ENCODE results near the gene CEACAM7. TPM values are rescaled to one million over a fixed set of nuclear protein-coding genes. Genes with fewer than 3 reads are reported as not detected.

CEACAM7 gene
- total and polyA plus RNA-seq, 2 of the 13 experiments (the other 11 are each of a cell fraction or from before 2014, with no cell fraction given) = not detected

DNA sequence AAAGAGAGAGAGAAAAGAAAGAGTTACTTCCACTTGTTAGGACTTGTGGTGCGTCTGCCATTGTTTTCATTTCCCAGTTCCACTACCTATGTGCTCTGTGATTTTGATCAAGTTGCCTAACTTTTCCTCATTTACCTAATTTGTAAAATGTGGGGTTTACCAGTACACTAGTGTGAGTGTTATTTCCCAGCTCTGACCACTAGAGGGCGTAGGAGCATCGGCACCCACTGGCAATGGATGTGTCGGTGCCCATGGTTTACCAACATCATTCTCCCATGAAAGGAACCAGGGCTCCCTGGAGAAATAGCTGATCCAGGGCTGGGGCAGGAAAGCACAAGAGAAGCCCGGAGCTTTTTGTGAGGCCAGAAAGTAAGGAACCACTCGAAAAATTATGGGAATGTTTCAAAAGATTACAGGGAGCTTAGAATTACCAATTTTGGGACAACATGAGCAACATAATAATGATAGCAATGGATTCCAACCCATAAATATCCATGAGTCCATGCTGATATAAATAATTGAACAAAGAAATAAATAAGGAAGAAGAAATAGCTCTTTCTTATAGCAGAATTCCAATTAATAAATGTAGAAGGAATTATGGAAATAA is 46.1 kb downstream of the CEACAM7 start (continued):
- TF ChIP-seq, protein P1, sequence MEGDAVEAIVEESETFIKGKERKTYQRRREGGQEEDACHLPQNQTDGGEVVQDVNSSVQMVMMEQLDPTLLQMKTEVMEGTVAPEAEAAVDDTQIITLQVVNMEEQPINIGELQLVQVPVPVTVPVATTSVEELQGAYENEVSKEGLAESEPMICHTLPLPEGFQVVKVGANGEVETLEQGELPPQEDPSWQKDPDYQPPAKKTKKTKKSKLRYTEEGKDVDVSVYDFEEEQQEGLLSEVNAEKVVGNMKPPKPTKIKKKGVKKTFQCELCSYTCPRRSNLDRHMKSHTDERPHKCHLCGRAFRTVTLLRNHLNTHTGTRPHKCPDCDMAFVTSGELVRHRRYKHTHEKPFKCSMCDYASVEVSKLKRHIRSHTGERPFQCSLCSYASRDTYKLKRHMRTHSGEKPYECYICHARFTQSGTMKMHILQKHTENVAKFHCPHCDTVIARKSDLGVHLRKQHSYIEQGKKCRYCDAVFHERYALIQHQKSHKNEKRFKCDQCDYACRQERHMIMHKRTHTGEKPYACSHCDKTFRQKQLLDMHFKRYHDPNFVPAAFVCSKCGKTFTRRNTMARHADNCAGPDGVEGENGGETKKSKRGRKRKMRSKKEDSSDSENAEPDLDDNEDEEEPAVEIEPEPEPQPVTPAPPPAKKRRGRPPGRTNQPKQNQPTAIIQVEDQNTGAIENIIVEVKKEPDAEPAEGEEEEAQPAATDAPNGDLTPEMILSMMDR (CRISPR knock-in tag; IDR thresholded peaks at IDR 0.05) = peak; percentile 86
- TF ChIP-seq STAG1 (CRISPR knock-in tag; IDR thresholded peaks at IDR 0.05) (peak; percentile 69), ZNF768 (CRISPR knock-in tag; IDR thresholded peaks at IDR 0.05) (no peak), SMC3 (IDR thresholded peaks at IDR 0.05; ENCODE audit: low read length) (peak; percentile 44; the same call in 1 of the 2 replicates), XRCC5 (optimal IDR thresholded peaks at IDR 0.05; ENCODE audit: low read length) (peak; percentile 25)

DNA sequence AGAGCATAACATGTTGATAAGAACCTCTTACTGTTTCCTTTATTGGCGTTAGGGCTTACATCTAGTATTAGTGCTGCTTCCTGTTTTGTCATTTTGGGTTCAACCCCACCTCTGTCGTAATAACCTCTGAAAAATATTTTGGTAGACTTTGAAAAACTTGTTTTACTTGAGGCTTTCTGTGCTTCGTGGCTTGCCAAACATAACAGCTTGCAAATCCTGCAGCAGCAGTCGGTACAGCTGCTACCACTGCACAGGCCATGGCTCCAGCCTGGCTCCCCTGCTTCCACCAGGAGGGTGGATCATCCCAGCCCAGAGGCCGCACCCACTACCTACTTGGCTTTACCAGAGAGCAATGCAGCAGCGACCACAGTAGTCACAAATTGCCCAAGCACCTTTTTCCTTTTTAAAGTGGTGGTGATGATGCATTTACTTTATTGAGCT is 49.4 kb downstream of the CEACAM7 start:
- ATAC-seq (no peak), DNase-seq (ENCODE audit: low spot score) (no peak), FAIRE-seq (no peak)
- Histone ChIP-seq H3K9ac (ENCODE audit: insufficient read depth, low read depth, low read length) (no peak overlapping the region), H3K9me3 (ENCODE audit: low read length) (no peaks in the 10 kb centered on the region), H3K4me1 (ENCODE audit: insufficient read depth, low read length) (no peaks in the 10 kb centered on the region), H2AFZ (ENCODE audit: low read length) (no peak overlapping the region), H3K27me3 (ENCODE audit: control insufficient read depth in 1 of 2, insufficient read depth in 2 of 2, low read length in 2 of 2) (no peaks in the 10 kb centered on the region), H3K4me2 (ENCODE audit: low read depth, low read length) (no peak overlapping the region), H3K36me3 (replicated peaks in 1 of 2; ENCODE audit: control insufficient read depth in 1 of 2, insufficient read depth in 2 of 2, low read length in 2 of 2) (no peaks in the 10 kb centered on the region), H4K20me1 (ENCODE audit: insufficient read depth, low read length) (no peaks in the 10 kb centered on the region), H3K27ac (ENCODE audit: extremely low read length, insufficient read depth, low read length) (no peak overlapping the region), H3K4me3 (replicated peaks in 1 of 3; ENCODE audit: insufficient read depth in 1 of 3, low read depth in 2 of 3, low read length in 3 of 3) (no peak overlapping the region), H3K79me2 (ENCODE audit: insufficient read depth, low read length) (no peaks in the 10 kb centered on the region)
- TF ChIP-seq NFE2L2 (IDR thresholded peaks at IDR 0.05; ENCODE audit: low read length) = no peak
- no peak for TF ChIP-seq ZNF235 (CRISPR knock-in tag; IDR thresholded peaks at IDR 0.05; ENCODE audit: borderline replicate concordance)
- intact Hi-C loops (cut with micrococcal nuclease; ENCODE audit: unreplicated experiment) (no loop called here), in situ Hi-C loops (cut with HindIII; ENCODE audit: extremely low pct_ligation_motif_present, low pct_unique_long_range_greater_than_20kb) (no loop called here)
- 7% methylated on average over 6 of the region's 6 CpGs for WGBS (ENCODE audit: low lambda C conversion rate)
- CTCF ChIA-PET (ENCODE audit: low intra/inter-chr PET ratio, low total read pairs) = no interaction called here
- no TSS peak for BruUV-seq (replicated peaks)
- POLR2A ChIA-PET = no interaction called here

All from HepG2 (cell line).